Measurements from ENCODE around the gene ATG16L2.

Gene ATG16L2

DNA sequence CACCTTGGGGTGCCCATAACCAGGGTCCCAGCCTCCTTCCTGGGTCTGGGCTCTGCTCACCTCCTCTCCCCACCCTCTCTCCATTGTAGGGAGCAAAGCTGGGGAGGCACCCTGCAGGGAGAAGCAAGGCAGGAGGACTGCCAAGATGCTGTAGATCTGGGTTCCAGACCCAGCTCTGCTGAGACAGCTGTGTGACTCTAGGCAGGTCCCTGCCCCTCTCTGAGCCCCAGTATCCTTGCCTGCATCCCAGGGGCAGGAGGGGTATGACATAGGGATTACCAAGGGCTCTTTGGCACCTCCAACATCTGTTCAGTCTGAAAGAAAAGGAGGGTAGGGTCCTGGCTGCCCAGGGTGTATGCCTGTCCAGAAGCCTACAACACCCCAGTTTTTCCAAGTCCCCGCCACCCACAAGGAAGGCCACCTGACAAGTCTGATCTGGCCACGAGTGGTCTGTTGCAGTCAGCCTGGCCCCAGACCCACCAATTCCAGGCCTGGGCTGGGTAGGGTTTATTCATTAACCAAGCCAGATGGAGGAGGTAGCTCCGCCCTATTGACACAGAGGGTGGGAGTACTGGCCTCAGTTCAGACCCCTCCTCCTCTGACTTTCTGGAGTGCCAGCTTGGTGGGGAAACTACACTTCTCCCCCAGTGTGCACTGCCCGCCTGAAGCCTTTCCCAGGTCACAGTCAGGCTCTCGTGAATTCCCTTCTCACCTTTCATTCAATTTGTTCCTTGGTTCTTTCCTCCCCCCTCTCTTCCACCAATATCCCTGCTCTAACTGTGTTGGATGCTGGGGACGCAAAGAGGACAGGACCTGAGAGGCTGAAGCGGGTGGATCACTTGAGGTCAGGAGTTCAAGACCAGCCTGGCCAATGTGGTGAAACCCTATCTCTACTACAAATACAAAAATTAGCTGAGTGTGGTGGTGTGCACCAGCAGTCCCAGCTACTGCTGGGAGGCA is 35.4 kb upstream of the ATG16L2 start:
- DNase-seq, result no peak
- Mint-ChIP-seq H3K4me3 (peak overlapping the region; percentile 72), H3K27me3 (ENCODE audit: low read depth, poor library complexity) (peaks cover 32% of the 10 kb centered on the region), H3K27ac (no peak overlapping the region), H3K9me3 (no peaks in the 10 kb centered on the region), H3K36me3 (ENCODE audit: low read depth) (no peaks in the 10 kb centered on the region), H3K4me1 (peaks cover 74% of the 10 kb centered on the region)
- TF ChIP-seq, protein P1, sequence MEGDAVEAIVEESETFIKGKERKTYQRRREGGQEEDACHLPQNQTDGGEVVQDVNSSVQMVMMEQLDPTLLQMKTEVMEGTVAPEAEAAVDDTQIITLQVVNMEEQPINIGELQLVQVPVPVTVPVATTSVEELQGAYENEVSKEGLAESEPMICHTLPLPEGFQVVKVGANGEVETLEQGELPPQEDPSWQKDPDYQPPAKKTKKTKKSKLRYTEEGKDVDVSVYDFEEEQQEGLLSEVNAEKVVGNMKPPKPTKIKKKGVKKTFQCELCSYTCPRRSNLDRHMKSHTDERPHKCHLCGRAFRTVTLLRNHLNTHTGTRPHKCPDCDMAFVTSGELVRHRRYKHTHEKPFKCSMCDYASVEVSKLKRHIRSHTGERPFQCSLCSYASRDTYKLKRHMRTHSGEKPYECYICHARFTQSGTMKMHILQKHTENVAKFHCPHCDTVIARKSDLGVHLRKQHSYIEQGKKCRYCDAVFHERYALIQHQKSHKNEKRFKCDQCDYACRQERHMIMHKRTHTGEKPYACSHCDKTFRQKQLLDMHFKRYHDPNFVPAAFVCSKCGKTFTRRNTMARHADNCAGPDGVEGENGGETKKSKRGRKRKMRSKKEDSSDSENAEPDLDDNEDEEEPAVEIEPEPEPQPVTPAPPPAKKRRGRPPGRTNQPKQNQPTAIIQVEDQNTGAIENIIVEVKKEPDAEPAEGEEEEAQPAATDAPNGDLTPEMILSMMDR (IDR thresholded peaks at IDR 0.05), result no peak

DNA sequence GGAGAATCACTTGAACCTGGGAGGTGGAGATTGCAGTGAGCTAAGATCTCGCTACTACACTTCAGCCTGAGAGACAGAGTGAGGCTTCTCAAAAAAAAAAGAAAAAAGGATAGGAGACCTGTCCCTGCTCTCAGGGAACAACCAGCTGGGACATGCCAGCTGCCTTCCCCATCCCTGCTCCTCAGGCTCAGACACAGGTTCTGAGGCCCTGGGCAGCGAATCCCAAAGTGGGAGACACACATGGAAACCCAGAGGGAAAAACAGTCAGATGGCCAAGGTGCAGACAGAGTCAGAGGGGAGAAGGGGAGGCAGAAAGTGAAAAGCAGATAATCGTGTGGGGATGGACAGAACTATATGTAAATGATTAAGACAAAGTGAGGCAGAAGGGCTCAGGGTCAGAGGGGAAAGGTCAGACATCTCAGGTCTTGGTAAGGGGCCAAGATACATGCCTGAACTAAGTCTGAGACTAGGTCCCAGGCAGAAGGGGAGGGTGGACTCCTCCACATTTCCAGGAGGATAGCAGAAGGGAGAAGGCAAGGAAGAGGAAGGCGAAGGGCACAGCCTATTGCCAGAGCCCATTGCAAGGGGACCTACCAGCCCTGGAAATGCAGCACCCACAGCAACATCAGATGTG is 34.6 kb upstream of the ATG16L2 start:
- H3K4me3 Mint-ChIP-seq, result peak overlapping the region; percentile 72
- peaks cover 37% of the 10 kb centered on the region for H3K27me3 Mint-ChIP-seq (ENCODE audit: low read depth, poor library complexity)
- H3K4me1 Mint-ChIP-seq, result peaks cover 70% of the 10 kb centered on the region
- no peaks in the 10 kb centered on the region for H3K9me3 Mint-ChIP-seq
- H3K36me3 Mint-ChIP-seq (ENCODE audit: low read depth), result no peaks in the 10 kb centered on the region
- H3K27ac Mint-ChIP-seq, result peak overlapping the region; percentile 2
- TF ChIP-seq, protein P1 (IDR thresholded peaks at IDR 0.05), result no peak
- DNase-seq, result no peak

DNA sequence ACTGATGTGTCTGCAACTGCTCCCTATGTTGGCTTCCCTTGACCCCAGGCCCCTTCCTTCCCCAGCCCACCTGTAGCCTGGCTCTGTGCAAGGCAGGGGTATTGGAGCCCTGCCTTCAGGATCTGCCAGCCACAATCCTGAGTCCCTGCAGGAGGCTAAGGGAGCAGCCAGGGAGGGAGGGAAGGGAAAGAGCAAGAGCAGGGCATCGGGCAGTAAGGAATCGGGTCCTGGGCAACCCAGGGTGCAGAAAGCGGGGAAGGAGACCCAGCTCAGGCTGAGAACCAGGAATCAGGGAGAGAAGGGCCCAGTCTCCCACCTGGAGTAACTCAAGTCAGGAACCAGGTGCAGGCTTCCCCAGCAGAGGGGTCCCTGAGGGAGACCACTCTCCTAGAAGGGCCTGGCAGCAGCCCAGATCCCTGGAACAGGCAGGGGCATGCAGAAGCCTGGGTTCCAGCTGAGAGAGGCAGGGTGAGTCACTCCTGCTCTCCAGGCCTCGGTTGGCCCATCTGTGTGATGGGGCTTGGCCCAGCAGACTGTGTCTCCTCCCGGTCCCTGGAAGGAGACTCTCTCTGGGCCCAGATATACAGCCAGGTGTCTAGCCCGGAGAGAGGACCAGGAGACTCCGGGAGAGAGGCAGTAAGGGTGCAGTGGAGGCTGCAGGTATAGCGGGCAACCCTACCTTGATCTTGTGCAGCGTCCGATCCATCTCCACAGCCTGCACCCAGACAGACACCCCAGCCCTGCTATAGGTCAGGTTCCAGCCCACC is 33.7 kb upstream of the ATG16L2 start:
- peaks cover 62% of the 10 kb centered on the region for H3K4me1 Mint-ChIP-seq
- peak overlapping the region; percentile 72 for H3K4me3 Mint-ChIP-seq

DNA sequence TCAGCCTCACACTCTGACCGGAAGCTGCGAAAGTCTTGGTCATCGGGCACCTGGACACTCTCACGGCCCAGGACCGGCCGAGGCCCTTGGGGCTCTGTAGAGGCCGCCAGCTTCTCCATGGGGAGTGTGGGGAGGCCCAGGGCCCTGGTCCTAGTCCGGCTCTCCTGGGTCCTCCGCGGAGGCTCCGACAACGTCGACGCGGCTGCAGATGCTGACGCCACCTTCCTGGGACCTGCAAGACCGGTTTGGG is 33.2 kb upstream of the ATG16L2 start:
- peaks cover 60% of the 10 kb centered on the region for H3K4me1 Mint-ChIP-seq
- TF ChIP-seq, protein P1 (IDR thresholded peaks at IDR 0.05), result no peak
- DNase-seq, result no peak
- H3K27me3 Mint-ChIP-seq (ENCODE audit: low read depth, poor library complexity), result peaks cover 37% of the 10 kb centered on the region
- H3K4me3 Mint-ChIP-seq, result peak overlapping the region; percentile 72
- H3K9me3 Mint-ChIP-seq, result no peaks in the 10 kb centered on the region
- no peaks in the 10 kb centered on the region for H3K36me3 Mint-ChIP-seq (ENCODE audit: low read depth)
- no peak overlapping the region for H3K27ac Mint-ChIP-seq

More for the DNA sequence above, 33.7 kb upstream of the ATG16L2 start:
- Mint-ChIP-seq H3K27ac (no peak overlapping the region), H3K36me3 (ENCODE audit: low read depth) (no peaks in the 10 kb centered on the region), H3K9me3 (no peaks in the 10 kb centered on the region), H3K27me3 (ENCODE audit: low read depth, poor library complexity) (peaks cover 37% of the 10 kb centered on the region)
- TF ChIP-seq, protein P1 (IDR thresholded peaks at IDR 0.05), result no peak
- DNase-seq, result no peak

DNA sequence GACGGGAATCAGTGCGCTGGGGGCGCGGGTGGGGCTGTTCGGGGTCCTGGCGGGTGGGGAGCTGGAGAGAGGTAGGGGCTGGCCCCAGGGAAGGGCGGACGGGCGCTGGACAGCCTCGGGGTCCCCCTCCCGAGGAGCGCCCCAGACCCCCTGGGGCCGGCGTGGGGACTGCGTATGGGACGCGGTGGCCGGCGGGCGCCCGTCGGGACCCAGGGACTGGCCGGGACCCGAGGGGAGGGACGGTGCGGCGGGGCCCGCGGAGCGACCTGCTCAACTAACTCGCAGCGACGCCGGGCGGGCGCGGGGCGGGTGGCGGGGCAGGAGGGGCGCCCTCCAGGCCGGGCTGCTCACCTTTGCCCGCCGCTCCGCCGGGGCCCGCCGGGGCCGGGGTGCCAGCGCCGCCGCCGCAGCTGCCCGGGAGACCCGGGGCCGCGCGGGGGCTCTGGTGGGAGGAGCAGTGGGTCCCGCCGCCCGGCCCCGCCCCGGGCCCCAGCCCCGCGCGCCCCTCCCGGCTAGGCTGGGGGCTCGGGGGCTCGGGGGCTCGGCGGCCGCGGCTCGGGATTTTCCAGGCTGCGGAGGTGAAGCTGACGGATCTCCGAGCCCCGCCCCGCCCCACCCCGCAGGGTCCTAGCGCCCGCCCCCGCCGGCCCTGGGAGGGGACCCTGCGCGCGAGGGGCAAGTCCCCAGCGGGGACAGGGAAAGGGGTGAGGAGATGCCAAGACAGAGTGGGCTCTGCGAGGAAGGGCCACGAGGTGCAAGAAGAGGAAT is 32.7 kb upstream of the ATG16L2 start:
- no peak overlapping the region for H3K27ac Mint-ChIP-seq
- H3K4me3 Mint-ChIP-seq, result peak overlapping the region; percentile 82
- no peaks in the 10 kb centered on the region for H3K36me3 Mint-ChIP-seq (ENCODE audit: low read depth)
- peaks cover 56% of the 10 kb centered on the region for H3K4me1 Mint-ChIP-seq
- H3K27me3 Mint-ChIP-seq (ENCODE audit: low read depth, poor library complexity), result peaks cover 37% of the 10 kb centered on the region
- H3K9me3 Mint-ChIP-seq, result no peaks in the 10 kb centered on the region
- DNase-seq, result peak; percentile 68
- TF ChIP-seq, protein P1 (IDR thresholded peaks at IDR 0.05), result no peak

All from nephron progenitor cell (in vitro differentiated cells).